Ovary (tissue), 3 donors: ENCODE measurements around the gene MYH9.

Experiments used
- EP300 ChIP-seq: sonication (generic); formaldehyde crosslinking; IDR thresholded peaks from one replicate; pipeline ENCODE4 v1.6.1; 2017; ENCODE audit warnings: antibody characterized with exemption
- POLR2A ChIP-seq: fragments of 450-650 bp; IDR thresholded peaks from one replicate; pipeline ENCODE4 v1.6.1; 2017; ENCODE audit warnings: antibody characterized with exemption, mild to moderate bottlenecking, moderate library complexity
- TF ChIP-seq, protein P1 (sequence below), 3 donors: fragments of 450-650 bp in 2 of 3; fragments of 200-600 bp in 1 of 3; IDR thresholded peaks; one replicate each; pipeline versions ENCODE4 v1.5.1 to v1.8.0; 2016 to 2022; ENCODE audit warnings: antibody characterized with exemption in 3 of 3, mild to moderate bottlenecking in 1 of 3
- donor health status: DM: no; HTN: no; CAD: no.

DNA sequence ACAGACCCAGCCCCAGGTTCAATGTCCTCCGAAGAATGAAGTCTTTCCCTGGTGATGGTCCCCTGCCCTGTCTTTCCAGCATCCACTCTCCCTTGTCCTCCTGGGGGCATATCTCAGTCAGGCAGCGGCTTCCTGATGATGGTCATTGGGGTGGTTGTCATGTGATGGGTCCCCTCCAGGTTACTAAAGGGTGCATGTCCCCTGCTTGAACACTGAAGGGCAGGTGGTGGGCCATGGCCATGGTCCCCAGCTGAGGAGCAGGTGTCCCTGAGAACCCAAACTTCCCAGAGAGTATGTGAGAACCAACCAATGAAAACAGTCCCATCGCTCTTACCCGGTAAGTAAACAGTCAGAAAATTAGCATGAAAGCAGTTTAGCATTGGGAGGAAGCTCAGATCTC is 120.7 kb downstream of the MYH9 start:
- TF ChIP-seq, protein P1, sequence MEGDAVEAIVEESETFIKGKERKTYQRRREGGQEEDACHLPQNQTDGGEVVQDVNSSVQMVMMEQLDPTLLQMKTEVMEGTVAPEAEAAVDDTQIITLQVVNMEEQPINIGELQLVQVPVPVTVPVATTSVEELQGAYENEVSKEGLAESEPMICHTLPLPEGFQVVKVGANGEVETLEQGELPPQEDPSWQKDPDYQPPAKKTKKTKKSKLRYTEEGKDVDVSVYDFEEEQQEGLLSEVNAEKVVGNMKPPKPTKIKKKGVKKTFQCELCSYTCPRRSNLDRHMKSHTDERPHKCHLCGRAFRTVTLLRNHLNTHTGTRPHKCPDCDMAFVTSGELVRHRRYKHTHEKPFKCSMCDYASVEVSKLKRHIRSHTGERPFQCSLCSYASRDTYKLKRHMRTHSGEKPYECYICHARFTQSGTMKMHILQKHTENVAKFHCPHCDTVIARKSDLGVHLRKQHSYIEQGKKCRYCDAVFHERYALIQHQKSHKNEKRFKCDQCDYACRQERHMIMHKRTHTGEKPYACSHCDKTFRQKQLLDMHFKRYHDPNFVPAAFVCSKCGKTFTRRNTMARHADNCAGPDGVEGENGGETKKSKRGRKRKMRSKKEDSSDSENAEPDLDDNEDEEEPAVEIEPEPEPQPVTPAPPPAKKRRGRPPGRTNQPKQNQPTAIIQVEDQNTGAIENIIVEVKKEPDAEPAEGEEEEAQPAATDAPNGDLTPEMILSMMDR (IDR thresholded peaks at IDR 0.05), result no peak
- TF ChIP-seq POLR2A (no peak), EP300 (no peak)
